MCF 10A (cell line): ENCODE measurements around the gene TTC3. TPM values are rescaled to one million over a fixed set of nuclear protein-coding genes. Genes with fewer than 3 reads are reported as not detected.

Experiments
- BruUV-seq: library from RNA; stranded (reverse); fragments of 400-500 nt; replicated peaks from 2 replicates; lab custom pipeline; 2021; lab: Mats Ljungman, UMichigan
- CTCF ChIA-PET: fragments of 300-600 bp; sonication (Branson Sonifier 250); formaldehyde crosslinking; extraction: SDS; loops from one replicate; lab custom pipeline; 2021; ENCODE audit warnings: antibody characterized with exemption, inconsistent platforms; lab: Yijun Ruan, JAX
- POLR2A ChIA-PET: fragments of 300-600, 350-650 bp; sonication (Branson Sonifier 250); formaldehyde crosslinking; extraction: SDS; loops from one replicate; lab custom pipeline; 2020; ENCODE audit warnings: antibody characterized with exemption, inconsistent platforms; lab: Yijun Ruan, JAX
- DNase-seq: peaks from one replicate; pipeline ENCODE4 v3.0.0-alpha.2; 2018; ENCODE audit not compliant: unreplicated experiment
- H3K27ac Mint-ChIP-seq: one replicate; pipeline ENCODE4 v1.8.0; 2022; ENCODE audit warnings: mild to moderate bottlenecking, low read depth, mixed read lengths; ENCODE audit not compliant: unreplicated experiment
- H3K27me3 Mint-ChIP-seq: one replicate; pipeline ENCODE4 v1.8.0; 2022; ENCODE audit warnings: mixed read lengths; ENCODE audit not compliant: insufficient read depth, unreplicated experiment
- H3K36me3 Mint-ChIP-seq: one replicate; pipeline ENCODE4 v1.8.0; 2022; ENCODE audit warnings: mild to moderate bottlenecking, moderate library complexity, mixed read lengths; ENCODE audit not compliant: insufficient read depth, unreplicated experiment
- H3K4me1 Mint-ChIP-seq: one replicate; pipeline ENCODE4 v1.8.0; 2022; ENCODE audit warnings: mixed read lengths; ENCODE audit not compliant: insufficient read depth, unreplicated experiment
- H3K4me3 Mint-ChIP-seq: one replicate; pipeline ENCODE4 v1.8.0; 2022; ENCODE audit warnings: mild to moderate bottlenecking, moderate library complexity, mixed read lengths; ENCODE audit not compliant: unreplicated experiment
- H3K9me3 Mint-ChIP-seq: one replicate; pipeline ENCODE4 v1.8.0; 2022; ENCODE audit warnings: mixed read lengths; ENCODE audit not compliant: unreplicated experiment
- intact Hi-C: fragments of 100-400 bp; cut with micrococcal nuclease; formaldehyde crosslinking; loops from 2 replicates; pipeline ENCODE4 v1.14.1; 2022
- total RNA-seq: library from RNA; stranded (reverse); gene quantifications from 2 replicates; pipeline ENCODE4 v1.2.3, GENCODE V29; 2022
- TF ChIP-seq, protein P1 (sequence below): fragments of 200-600 bp; IDR thresholded peaks from one replicate; pipeline ENCODE4 v1.8.0; 2022; ENCODE audit warnings: antibody characterized with exemption, mild to moderate bottlenecking; ENCODE audit not compliant: unreplicated experiment

The TTC3 gene
- total RNA-seq, 1 experiment from 2014 or later: 74.4 TPM

DNA sequence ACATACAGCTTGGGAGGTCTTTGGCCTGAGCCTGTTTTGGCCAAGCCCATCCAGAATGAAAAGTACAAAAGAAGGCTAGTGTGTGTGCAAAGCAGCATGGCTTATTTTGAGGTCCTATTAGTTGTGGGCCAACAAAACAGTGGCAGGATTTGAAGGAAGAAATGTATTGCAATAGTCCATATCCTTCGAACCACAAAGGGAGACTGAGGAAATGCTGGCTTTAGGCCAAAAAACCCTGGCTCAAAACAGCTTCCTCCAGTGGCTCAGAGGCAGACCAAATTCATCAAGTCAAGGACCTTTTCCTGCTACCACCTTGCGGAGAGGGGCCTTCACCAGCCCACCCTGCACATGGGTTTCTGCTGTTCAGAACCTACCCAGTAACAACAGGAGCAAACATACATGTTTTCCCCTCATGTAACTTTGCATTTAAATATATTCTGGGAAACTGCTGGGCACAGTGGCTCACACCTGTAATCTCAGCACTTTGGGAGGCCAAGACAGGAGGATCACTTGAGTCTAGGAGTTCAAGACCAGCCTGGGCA lies 150.8 kb downstream of the TTC3 start:
- TSS peak; percentile 27 for BruUV-seq
- peaks cover 10% of the 10 kb centered on the region for H3K4me1 Mint-ChIP-seq
- intact Hi-C loops: no loop called here
- POLR2A ChIA-PET: no interaction called here
- no peak overlapping the region for H3K27ac Mint-ChIP-seq
- no peak overlapping the region for H3K4me3 Mint-ChIP-seq
- no peaks in the 10 kb centered on the region for H3K27me3 Mint-ChIP-seq
- CTCF ChIA-PET: interaction anchor here (0.6 kb wide), 1 partner anchor 1127 kb away, joined by 3 read pairs; no protein-coding TSS in a partner anchor
- no peaks in the 10 kb centered on the region for H3K9me3 Mint-ChIP-seq
- DNase-seq: no peak
- H3K36me3 Mint-ChIP-seq: peaks cover 55% of the 10 kb centered on the region
- TF ChIP-seq, protein P1, sequence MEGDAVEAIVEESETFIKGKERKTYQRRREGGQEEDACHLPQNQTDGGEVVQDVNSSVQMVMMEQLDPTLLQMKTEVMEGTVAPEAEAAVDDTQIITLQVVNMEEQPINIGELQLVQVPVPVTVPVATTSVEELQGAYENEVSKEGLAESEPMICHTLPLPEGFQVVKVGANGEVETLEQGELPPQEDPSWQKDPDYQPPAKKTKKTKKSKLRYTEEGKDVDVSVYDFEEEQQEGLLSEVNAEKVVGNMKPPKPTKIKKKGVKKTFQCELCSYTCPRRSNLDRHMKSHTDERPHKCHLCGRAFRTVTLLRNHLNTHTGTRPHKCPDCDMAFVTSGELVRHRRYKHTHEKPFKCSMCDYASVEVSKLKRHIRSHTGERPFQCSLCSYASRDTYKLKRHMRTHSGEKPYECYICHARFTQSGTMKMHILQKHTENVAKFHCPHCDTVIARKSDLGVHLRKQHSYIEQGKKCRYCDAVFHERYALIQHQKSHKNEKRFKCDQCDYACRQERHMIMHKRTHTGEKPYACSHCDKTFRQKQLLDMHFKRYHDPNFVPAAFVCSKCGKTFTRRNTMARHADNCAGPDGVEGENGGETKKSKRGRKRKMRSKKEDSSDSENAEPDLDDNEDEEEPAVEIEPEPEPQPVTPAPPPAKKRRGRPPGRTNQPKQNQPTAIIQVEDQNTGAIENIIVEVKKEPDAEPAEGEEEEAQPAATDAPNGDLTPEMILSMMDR: no peak

GRCh38 chr21:37224861-37225839 lies 152.1 kb downstream of the TTC3 start:
- TF ChIP-seq, protein P1: no peak
- no TSS peak for BruUV-seq
- CTCF ChIA-PET: no interaction called here
- Mint-ChIP-seq H3K4me1 (peaks cover 7% of the 10 kb centered on the region), H3K27me3 (no peaks in the 10 kb centered on the region), H3K4me3 (no peak overlapping the region), H3K36me3 (peaks cover 68% of the 10 kb centered on the region), H3K27ac (no peak overlapping the region), H3K9me3 (no peaks in the 10 kb centered on the region)
- POLR2A ChIA-PET: no interaction called here
- DNase-seq: no peak
- intact Hi-C loops: no loop called here

DNA sequence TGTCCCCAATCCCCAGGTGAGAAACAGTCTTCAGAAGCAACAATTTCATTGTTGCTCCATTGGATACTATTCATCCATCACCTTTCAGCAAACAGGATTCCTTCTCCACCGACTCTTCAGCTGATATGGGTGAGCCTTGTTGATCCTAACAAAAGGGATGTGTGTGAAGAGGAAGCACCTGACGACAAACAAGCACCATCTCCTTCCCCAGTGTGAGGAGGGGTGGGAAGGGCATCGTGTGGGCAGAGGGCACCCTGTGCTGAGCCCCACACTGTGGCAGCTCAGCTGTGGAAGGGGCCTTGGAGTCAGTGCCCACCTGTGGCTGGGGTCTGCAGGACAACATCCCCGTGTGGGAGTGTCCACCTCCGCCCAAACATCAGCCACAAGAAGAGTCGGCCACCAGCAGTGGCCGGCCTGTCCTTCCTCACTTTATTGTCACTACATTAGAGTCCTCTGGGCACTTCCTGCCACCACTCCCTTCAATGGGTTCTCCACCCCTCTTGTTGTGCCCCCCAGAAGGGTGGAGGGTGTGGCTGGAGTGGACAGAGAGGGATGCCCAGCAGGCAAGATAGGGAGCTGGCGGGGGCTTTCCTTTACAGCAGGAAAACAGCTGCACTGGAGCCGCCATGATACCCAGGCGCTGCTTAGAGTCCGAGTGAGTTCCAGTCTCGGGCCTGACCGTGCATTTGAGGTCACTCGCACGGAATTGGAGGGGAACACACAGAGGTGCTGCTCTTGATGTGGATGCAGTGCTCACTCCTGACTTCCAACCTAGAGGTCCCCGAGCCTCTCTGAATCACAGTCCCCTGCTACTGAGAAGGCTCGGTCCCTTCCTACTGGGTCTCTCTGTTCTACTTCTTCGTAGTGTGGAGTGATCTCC lies 153.2 kb downstream of the TTC3 start:
- H3K27ac Mint-ChIP-seq: no peak overlapping the region
- no peak overlapping the region for H3K4me3 Mint-ChIP-seq
- ChIA-PET CTCF (interaction anchor here (0.6 kb wide), 1 partner anchor 108 kb away, joined by 3 read pairs; no protein-coding TSS in a partner anchor), POLR2A (no interaction called here)
- intact Hi-C loops: no loop called here
- BruUV-seq: no TSS peak
- no peaks in the 10 kb centered on the region for H3K27me3 Mint-ChIP-seq
- TF ChIP-seq, protein P1: no peak
- DNase-seq: no peak
- H3K4me1 Mint-ChIP-seq: peaks cover 5% of the 10 kb centered on the region
- peaks cover 79% of the 10 kb centered on the region for H3K36me3 Mint-ChIP-seq
- H3K9me3 Mint-ChIP-seq: no peaks in the 10 kb centered on the region
